NOMO-1 (cell line): Measurements from ENCODE around the gene NEURL1B.
A peak's percentile ranks its signal among the peaks of the same experiment; 100 is the strongest.

Experiments
- DNase-seq, 2 experiments: peaks; one replicate each; lab custom pipeline; 2025; ENCODE audit not compliant: unreplicated experiment in 2 of 2; lab: John Stamatoyannopoulos, UW

NEURL1B gene

DNA sequence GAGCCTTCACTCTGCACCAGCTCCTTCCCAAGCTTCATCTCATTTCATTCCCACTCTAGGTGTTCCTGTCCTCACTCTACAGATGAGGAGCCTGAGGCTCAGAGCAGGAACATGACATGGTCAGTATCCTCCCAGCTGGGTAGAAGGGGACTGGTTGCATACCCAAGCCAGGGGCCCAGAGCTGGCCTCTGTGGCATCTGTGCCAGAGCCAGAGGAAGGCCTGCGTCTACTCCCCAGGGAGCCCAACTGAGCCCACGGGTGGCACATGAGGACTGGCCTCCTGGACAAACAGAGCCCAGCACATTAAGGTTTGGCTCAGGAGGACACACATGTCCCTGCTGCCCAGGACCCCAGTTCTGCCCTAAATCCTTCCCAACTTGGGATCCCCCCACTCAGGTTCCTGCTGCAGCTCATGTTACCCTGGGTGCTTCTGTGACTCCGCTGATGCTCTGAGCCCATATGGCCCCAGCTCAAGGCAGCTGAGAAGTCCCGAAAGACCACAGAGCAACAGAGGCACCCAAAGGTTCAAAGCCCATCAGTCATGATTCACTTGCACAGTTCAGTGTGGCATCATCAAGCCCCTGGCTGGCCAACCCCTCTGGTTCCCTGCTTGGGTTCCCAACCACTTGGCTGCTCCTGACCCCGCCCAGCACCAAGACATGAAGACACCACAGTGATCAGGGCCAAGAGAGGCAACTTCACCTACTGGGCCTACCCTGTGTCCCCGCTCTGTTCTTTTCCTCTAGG is 8.5 kb upstream of the NEURL1B start:
- DNase-seq, result no peak

DNA sequence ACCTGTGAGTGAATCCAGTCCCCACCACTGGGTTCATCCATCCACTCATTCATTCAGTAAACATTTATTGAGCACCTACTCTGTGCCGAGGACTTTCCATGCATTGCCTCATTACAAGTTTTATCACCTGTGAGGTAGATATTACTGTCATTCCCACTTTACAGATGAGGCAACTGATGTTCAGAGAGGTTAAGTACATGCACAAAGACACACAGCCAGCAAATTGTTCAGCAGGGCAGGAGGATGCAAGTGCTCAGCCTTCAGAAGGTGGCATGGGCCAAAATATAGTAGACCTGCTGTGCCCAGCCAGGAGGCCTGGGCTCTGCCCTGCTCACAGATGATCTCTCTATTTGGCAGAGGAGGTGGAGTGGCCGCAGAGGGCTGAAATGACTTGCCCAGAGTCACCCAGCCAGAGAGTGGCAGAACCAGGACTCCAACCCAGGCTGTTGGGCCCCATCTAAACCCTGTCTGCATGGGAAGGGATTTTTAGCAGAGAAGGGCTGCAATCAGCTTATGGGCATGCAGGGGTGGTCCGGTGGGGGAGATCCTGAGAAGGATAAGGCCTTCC is 7.6 kb upstream of the NEURL1B start:
- DNase-seq, result no peak

DNA sequence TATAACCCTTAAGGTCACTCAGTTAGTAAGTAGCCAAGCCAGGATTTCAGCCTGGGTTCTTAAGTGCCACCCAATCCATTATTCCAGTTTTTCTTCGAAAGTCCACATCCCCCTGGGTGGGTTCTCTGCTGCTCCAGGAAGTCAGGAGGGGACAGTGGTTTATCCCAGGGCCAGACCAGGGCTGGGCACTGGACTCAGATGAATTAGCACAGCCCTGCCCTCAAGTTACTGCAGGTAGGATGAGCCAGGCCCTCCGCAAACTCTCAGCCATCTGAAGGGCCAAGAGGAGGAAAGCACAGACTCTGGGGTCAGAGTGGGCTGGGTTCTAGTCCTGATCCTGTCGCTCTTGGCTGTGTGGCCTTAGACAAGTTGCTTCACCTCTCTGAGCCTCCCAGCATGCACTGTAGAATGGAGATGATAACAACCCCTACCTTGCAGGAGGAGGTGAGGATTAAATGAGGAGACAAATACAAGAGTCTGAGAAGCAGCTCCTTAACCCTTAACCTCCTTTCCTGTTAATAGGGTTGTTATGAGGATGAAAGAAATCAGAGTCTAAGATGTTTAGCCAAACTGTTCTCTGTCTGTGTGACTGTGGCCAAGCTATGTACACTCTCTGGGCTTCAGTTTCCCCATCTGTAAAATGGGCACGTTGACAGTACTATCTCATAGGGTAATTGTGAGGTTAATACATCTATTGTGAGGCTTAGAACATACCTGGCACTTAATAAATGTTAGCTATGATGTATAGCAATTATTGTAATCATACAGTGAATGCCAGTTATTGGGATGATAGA is 6.8 kb upstream of the NEURL1B start:
- no peak for DNase-seq

DNA sequence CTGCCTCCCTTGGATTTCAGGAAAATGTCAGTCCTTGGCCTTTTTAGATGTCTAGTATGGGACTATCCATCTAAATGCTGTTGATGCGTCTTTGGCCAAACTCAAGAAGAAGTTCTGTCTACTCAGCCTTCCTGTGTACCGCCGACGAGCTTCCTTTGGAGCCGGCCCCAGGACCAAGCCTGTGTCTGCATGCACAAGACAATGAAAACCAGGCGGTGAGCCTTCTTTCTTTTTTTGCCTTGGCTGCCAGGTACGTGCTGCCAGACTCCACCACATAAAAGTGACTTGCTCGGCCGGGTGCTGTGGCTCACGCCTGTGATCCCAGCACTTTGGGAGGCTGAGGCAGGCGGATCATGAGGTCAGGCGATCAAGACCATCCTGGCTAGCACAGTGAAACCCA is 6.0 kb upstream of the NEURL1B start:
- DNase-seq, result no peak

DNA sequence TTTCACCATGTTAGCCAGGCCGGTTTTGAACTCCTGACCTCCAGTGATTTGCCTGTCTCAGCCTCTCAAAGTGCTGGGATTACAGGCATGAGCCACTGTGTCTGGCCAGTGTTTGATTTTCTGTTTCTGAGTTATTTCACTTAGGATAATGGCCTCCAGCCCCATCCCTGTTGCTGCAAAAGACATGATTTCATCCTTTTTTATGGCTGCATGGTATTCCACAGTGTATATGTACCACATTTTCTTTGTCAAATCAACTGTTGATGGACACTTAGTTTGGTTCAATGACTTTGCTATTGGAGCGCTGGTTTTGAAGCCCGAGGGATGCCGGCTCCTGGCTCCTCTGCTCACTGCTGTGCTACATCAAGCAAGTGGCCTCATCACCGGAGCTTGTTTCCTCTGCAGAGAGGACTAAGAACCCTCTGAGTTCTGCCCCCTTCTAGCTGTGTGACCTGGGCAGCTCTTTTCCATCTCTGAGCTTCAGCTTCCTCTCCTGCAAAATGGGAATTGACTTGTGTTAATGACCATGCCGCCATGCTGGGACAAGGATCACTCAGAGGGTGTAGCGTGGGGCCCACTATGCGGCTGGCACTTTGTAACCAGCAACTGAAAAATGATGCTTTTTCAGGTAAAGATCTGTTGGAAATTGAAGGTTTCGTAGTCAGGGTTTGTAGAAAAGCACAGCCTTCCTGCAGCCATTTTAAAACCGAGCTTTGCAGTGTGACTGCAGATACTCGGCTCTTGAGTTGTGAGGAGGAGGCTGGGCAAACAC is 4.6 kb upstream of the NEURL1B start:
- no peak for DNase-seq

DNA sequence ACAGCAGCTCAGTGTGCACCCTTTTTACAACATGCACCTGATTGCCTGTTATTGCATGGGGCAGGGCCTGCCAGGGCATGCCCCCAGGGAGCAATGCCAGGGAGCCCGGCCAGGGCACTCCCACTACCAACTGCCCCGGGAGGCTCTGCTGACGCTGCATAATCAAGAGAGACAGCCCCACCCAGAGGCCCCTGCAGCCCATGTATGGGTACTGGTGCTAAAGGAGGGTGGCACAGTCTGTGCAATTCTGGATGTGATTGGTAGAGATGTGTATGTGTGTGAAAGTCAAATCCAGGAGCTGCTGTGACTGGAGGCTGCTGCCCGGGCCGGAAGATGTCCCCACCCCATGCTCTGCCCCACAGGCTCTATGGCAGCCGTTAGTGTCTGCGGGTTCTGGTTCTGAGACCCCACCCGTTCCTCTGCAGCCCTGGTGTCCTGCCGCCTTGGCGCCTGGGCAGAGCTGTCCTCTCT is 3.9 kb upstream of the NEURL1B start:
- DNase-seq, result no peak

DNA sequence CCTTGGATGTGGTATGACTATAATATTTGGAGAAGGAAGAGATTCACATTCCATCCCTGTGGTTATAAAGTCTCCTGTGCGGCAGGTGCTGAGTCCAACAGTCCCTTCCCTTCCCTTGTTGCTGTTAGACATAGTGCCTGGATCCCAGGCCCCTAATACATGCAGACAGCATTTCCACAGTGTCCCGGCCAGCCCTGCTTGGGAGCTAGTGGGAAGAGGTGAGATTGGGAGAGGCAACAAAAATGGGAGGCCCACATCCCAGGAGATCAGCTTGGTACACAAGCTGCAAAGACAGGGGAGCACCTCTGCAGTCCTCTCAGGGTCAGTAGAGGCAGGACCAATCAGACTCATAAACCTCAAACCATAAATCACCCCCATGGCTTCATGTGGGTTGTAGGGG is 3.3 kb upstream of the NEURL1B start:
- DNase-seq, result no peak

DNA sequence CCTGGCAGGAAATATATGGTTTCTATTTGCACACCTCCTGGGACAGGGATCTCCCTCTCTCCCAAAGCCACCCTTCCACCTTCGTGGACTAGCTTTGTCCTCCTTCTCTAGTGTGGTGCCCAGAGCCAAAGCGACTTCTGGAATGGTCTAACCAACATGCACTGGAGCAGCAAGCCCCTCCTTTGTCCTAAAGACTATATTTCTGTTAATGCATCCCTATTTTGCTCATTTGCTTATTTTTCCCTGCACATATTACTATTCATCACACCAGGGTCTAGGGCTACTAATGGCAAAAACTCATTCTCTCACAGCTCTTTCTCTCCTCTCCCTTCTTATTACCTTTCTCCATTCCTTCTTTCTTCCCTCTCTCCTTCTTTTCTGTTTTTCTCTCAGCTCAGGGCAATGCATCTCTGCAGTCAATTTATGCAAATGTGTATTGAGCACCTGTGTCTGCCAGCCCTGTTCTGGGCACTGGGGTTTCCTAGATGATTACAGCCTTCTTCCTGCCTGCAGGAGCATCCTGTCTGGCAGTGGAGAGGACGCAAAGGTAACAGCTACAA is 2.8 kb upstream of the NEURL1B start:
- no peak for DNase-seq

DNA sequence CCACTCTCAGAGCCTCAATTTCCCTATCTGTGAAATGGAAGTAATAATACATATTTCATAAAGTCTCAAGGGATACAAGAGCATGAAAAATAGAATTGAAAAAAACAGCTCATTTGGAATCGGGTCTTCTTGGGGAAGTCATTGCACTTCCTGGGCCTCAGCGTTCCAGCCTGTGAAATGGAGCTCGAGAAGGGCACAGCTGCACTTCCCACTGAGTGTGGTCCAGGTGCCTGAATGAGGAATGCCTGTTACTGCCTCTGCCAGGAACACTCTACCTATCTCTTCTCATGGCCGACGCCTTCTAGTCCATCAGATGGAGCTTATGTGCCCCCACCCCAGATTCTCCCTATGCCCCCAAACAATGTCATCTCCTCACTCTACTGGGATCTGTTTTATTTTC is 924 bp upstream of the NEURL1B start:
- no peak for DNase-seq

DNA sequence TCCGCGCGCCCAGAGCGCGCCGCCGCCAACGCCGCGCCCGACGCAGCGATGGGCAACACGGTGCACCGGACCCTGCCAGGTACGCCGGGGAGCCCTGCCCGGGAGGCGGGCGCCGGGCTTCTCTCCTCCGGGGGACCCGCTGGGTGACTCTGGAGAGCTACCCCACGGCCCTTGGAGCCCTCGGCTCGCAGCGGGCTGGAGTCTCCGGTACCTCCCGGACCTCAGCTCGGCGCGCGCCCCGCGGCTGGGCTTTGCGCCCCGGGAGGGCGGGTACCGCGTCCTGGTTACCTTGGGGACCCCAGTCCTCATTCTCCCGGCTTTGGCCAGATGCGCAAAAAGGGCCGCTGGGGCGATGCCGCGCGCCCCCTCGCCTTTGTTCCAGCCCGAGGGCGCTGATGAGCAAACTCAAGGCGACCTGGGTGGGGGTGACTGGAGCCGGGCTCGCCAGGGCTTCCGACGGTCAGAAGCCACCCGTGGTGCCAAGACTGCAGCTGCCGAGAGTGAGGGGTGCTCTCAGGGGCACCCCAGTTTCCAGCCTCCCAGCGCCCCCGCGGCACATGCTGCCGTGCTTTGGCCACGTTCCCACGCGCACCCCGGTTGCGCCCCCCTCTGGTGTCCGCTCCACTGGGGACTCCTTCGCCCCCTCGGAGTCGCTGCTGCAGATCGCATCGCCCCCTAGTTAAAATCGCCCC is 442 bp downstream of the NEURL1B start:
- no peak for DNase-seq

DNA sequence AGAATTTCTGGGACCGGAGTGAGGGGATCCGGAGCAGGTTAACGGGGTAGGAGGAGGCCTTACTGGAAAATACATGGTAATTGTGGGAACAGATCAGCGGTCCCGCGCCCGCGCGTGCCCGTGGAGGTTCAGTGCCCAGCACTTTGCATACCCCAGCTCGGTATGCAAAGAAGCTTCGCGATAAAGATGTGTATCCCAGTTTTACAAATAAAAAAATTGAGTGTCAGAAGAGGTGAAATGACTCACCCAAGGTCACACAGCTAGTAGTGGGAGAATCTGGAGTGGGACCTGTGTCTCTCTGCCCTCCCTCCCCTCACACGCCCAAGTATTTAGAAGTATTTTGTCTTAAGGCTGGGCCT is 967 bp downstream of the NEURL1B start:
- no peak for DNase-seq

DNA sequence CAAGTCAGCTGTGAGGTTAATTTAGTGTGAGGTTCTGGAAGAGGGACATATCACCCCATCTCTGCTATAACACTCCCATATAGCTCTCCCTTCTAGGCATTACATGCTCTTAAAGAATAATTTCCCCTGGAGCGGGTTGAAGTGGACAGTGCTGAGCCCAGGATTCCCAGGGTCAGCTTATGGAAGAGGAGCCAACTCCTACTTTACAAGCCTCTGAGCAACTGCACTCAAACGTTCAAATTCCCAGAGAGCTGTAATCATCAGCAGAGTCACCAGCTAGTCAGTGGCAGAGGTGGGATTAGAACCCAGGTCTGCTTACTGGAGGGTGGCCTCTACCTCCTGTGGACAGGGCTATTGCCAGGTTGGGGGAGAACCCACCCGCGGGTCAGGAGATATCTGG is 1.4 kb downstream of the NEURL1B start:
- no peak for DNase-seq

DNA sequence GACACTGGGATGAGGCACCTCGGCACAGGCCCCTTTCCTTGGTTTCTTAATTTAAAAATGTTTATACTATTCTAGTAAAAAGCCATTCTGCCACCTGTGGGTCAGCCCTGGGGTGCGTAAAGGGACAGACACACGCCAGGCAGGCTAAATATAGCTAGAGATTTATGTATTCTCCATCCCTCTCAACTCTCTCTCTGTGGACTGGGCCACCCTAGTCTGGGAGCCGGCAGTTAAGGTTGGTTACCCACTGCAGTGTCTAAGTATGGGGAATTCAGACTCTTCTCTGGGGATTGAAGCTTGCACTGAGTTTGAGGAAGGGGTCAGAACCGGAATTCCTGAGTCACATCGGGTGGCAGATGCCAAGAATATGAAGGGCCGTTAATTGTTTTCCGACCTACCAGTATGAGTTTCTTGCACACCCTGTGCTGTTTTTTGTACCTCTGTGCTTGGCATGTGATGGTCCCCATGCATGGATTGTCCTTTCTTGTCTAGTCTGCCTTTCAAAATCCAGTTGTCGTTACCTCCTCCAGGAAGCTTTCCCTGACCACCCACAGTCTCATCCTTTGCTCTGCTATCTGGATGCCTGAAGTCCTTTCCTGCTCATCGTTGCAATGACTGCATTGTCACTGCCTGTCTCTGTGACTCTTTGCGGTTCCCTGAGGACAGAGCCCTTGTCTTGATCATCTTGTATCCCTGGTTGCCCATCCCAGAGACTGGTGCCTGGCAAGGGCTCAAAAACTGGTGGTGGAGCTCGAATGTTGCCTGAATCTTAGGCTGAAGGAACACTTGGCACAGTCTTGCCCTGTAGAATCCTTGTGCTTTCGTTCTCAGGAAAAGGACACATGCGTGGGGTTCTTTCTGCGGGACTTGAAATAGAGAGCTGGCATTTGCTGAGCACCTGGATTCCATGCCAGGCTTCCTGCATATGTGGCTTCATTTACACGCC is 2.1 kb downstream of the NEURL1B start:
- DNase-seq, result no peak

DNA sequence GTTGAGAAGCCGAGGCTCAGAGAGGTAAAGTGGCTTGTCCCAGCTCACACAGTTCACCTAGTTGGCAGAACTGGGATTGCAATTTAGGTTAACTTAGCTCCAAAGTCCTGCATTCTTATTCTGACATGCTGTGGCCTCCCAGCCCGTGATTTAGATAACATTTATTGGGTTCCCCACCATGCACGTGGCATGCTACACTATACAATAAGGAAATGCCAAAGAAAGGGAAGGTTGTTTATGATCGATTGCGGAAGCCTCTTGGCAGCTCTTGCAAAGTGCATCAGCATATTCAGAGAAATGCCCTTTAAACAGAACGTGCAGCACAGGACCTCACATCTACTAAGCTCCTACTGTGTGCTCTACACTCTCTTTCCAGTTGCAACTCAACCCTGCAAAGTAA is 3.2 kb downstream of the NEURL1B start:
- peak; percentile 7 to 26 for DNase-seq

DNA sequence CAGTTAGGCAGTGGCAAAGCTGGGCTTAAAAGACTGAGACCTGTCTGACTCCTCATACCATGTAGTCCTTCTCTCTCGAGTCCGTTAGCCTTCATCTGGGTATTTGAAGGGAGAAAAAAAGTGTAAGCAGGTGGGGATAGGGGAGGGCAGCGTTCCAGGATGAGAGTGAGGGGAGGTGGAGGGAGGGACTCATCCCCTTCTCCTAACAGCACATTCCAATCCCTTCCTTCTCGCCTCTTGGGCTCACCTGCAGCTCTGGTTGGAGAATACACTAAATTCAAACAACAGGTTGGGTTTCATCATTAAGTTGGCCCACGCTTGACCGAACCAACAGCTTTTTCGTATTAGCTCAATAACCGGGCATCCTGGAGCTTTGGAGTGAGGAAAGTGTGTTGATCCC is 3.6 kb downstream of the NEURL1B start:
- DNase-seq, result no peak

DNA sequence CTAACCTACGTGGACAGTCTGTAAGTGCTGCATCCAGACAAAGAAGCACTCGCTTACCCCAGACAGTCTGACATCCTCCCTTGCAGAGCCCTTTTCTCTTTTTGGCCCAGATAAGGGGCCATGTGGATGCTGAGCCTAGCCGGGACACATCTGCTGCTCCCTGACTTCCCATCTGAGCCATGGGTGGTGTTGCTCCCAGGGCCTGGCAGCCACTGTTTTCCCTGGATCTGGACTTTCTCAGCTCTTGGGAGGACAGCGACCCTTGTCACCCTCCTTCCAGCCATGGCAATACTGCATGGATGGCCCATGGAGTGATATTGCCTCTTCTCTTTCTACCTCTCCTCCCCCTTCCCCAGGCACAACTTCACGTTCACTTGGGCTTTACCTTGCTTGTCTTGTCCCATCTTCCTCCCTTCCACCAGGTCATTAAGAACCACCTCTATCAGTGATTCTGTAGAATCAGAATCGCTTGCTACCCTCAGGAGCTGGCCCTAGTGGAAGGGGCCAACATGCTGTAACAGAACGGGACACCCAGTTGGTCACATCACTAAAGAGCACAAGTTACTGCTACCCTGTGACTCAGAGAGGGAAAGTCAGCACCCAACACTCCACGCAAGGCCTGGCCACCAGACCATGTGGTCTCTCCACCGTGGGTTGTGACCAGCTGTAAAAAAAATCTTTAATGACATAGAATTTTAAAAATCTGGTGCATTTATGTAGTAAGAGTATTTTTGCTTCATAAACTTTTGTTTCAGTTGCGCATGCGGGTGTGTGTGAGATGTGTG is 4.4 kb downstream of the NEURL1B start:
- no peak for DNase-seq

DNA sequence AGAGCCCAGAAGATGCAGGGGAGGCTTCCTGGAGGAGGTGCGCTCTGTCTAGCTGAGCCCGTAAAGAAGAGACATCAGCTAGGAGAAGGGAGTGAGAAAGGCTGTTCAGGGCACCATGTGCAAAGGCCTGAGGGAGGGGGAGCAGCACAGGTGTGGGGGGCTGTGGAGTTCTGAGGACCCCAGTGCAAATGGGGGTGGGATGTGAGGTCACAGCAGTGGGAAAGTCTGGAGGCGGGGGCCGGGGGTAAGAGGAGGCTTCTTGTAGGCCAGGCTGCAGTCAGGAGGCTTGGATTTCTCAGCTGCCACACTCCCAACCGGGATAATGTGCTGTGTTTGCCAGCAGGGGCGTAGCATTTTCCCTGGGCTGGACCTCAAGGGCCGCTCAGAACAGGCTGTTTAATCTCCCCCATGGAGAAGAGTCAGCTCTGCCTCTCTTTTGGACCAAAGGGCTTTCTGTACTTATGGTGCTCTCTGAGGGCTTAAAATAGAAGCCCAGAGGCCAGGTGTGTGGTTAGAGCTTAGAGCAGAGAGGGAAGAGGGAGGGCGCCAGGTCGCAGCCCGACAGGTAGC is 5.7 kb downstream of the NEURL1B start:
- no peak for DNase-seq

DNA sequence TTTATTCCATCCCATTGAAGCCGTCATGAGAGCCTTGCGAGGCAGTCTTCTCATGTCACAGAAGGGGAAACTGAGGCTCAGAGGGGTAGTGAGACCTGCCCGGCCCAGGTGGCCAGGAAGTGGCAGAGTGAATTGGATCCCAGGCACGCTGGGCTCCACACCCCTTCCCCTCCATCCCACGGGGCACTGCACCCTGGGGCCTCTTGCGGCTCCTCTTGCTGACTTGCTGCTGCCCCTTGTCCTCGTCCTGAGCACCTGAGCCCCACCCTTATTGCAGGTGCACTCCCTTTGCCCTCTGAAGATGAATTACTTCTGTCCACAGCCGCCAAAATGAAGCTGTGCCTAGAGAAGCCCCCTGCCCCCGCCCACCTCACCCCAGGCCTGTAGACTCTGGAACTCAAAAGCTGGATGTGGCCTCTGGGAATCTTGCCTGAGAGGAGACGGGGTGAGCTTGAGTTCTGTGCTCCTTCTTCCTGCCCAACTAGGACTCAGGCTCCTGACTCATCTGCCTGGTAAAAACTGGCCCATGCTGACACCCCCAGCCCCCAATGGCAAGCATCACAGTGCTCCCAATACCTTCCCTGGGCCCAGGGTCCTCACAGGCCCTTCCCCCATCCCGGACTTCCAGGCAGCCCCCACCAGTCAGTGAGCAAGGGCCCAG is 6.4 kb downstream of the NEURL1B start:
- DNase-seq, result no peak
